NCI-H1436 (cell line): ENCODE measurements around the gene DNAJB6.
"Not testable (repeated sequence)": the region's sequence is repeated elsewhere in the genome, so short reads cannot be mapped to it uniquely, and the experiment has no call there.

Experiments
- DNase-seq: peaks from one replicate; lab custom pipeline; 2025; lab: John Stamatoyannopoulos, UW

DNAJB6 gene

DNA sequence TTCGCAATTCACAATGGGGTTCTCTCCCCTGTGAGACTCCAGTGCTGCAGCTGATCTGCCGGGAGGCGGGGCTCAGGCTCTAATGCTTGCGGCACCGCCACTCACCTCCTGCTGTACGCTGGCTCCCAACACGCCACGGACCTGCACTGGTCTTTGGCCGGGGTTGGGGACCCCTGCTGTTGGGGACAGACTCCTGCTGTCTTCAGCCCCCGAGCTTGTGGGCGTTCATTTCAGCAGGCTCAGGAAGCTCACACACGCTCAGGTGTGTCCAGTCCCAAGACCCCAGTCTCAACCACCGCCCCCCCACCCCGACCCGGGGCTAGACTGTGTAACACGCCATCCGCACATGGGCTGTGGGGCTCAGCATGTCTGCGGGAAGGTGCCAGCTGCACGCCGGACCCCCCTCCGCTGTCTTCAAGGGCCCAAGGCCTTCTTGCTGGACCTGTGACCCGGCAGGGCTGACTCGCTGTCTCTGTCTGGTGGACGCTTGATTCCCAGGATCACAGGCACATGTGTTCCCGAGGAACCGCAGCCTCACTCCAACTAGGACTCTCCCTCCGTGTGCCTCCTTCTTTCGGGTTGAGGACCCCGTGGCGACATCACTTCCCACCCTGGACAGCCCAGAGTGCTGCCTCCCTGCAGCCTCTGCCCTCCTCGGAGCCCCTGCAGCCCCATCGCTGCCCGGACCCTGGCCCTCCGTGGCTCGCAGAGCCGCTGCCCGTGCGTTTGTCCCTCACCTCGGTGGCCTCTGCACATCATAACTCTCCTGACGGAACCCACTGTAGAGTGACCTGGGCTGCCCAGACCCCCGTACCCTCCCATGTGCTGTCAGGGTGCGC lies 106.4 kb downstream of the DNAJB6 start:
- DNase-seq: no peak

DNA sequence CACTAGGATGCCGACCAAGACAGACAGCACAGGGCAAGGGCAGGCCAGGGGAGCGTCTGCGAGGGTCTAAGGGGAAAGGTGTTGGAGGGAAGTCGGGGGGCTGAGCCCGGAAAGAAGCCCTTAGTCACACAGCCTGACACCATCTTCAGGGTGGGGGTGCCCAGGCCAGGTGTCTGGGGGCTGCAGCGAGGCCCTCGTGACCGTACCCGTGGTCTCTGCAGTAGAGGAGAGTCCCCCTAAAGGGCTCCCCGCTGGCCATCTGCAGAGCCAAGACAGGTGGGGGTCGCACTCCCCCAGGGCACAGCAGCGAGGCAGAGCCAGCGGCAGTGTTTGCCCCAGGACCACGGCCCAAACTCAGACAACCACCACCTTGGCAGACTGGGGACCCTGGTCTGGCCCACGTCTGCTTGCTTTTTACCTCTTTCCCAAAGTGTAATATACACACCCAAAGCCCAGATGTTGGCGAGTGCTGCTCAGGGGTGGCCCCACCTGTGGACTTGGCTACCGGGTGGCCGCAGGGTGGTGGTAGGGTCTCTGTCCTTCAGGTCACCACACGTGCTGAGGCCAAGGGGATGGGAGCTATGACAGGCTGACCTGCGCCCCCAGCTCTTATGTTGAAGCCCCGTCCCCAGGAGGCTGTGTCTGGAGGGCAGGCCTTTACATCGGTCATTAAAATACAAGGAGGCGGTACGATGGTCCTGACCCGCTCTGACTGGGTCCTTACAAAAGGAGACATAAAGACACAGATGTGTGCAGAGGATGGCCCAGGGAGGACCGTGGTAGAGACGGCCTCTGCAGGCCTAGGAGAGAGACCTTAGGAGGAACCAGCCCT lies 107.4 kb downstream of the DNAJB6 start:
- DNase-seq: no peak

DNA sequence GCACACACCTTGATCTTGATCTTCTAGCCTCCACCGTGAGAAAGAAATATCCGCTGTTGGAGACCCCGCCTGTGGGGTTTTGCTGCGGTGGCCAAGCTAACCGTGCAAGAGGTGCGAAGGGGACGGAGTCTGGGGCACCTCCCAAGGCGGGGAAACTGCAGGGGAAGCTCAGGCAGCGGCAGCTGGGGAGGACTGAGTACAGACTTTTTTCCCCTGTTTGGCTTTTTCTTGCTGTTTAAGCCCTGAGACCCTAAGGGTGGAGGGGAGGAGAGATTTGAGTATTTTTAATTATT lies 108.0 kb downstream of the DNAJB6 start:
- no peak for DNase-seq

DNA sequence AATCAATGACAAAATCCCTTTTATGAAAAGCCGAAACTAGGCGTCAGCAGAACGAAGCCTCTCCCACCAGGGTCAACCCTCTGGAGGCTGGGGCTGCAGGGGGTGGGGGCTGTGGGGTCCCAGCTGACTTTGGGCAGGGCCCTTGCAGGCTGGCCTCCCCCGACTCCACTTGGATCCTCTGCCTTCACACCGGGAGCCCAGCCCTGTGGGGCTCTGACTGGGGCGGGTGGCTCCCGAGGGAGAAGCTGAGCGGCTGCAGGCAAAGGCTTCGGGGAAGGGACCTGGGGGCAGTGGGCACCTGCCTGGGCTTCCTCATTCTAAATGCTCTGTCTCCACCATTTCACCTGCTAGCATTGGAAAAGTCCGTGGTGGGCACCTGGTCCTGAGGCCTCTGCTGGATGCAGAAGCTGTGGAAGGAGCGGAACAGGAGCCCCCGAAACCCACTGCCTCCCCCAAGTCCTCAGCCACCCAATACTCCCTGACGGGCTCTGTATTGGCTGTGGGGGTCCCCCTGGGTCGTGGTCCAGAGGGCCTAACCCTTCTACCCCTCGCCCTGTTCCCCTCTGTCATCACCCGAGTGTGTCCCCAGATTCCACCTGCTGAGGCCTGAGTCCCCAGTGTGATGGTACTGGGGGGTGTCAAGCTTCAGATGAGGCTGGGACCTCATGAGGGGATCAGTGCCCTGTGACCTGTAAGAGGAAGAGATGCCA lies 108.6 kb downstream of the DNAJB6 start:
- DNase-seq: no peak

DNA sequence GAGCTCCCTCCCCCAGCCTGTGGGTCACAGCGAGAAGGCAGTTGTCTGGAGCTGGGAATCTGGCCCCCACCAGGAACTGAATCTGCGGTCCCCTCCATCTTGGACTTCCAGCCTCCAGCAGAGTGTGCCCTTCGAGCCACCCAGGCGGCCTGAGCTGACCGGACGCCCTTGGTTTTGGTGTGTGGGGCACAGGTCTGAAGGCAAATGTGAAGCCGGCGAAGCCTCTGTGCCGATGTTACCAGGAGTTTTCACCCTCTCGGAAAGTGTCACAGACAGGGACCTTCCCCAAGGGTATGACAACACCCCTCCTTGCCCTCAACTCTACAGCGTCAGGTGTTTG lies 109.1 kb downstream of the DNAJB6 start:
- no peak for DNase-seq

DNA sequence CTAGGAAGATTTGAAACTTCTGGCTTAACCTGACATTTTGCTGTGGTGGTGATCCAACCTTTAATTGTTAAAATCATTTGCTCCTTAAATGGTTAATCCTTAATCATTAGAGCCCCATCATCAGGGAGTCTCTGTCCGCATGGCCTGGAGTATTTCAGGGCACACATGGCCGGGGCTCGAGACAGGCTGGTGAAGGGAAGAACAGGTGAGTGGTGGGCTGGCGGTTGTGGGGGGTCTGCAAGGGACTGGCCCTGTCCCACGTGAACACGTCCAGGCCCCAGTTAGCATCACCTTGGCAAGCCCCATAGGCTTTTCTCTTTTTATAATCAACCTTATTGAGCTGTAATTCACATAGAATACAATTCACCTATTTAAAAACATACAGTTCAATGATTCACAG lies 109.5 kb downstream of the DNAJB6 start:
- no peak for DNase-seq

DNA sequence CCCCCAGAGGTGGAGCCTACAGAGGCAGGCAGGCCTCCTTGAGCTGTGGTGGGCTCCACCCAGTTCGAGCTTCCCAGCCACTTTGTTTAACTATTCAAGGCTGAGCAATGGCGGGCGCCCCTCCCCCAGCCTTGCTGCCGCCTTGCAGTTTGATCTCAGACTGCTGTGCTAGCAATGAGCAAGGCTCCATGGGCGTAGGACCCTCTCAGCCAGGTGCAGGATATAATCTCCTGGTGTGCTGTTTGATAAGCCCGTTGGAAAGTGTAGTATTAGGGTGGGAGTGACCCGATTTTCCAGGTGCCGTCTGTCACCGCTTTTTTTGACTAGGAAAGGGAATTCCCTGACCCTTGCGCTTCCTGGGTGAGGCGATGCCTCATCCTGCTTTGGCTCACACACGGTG lies 117.2 kb downstream of the DNAJB6 start:
- DNase-seq: not testable (repeated sequence)

DNA sequence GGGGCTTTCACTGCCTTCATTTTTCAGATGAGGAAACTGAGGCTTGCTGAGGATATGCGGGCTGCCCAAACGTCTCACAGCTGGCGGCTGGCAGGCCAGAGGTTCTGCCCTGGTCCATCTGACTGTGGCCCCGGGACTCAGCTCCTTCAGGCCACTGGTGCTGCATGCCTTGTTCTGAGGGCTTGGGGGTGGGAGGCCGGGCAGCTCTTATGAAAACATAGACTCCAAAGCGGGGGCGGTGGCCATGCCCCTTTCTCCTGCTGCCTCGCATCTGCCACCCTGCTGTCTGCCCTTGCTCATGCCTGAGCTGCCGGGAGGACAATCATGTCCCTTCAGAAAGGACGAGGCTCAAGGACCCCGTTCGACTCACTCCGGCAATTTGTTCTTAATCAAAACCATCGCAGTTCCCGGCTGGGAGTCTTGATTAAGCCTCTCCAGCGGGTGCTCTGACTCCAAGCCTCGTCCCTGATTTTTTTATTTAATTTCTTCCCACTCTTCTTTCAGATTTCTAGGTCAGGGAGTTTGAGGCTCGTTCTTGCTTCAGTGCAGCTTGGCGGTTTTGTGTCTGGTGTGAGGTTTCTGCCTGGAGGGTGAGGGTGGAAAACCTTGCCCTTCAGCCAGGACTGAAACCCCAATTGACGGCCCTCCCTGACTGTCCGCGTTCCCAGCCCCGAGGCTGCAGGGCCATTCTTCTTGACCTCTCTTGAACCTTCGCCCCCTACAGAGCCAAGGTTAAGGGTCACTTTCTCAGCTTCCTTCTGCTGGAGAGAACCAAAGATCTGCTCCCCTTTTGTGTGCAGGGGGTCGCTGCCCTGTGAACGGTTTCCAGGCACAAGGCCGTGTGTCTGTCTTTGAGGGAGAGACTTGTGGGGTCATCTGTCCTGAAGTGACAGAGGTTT lies 120.8 kb downstream of the DNAJB6 start:
- DNase-seq: no peak

DNA sequence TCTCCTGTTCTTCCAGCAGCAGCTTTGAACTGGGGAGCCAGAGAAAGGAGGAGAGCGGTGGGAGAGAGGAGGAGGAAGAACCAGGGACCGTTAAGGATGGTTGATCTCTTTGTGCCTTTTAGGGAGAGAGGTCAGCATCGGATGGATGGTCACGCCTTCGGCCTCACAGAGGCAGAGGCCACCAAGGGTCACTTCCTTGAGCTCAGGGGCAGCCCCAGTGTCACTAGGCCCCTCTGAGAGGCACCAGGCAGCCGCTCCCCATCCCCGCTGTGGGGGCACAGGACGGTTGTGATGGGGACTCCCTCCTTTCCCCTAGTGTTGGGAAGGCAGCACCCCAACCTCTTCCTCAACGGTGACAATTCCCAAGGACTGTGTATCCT lies 121.4 kb downstream of the DNAJB6 start:
- no peak for DNase-seq

DNA sequence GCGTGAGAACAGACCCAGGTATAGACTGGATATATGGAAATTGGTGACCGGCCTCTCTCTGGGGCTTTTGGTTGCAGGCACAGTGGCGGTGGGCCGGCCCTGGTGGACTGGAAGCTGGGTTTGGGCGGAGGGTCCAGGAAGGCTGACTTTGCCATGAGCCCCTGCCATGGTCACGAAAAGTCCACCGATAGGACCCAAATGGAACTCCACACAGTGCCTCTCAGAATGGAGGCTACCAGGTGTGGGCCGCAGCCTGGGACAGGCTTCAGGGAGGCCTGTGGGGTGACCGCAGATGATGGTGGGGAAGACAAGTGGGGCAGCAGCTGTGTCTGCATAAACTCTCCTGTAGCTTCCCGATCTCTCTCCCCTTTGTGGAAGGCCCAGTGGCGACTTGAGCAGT lies 123.2 kb downstream of the DNAJB6 start:
- DNase-seq: no peak

DNA sequence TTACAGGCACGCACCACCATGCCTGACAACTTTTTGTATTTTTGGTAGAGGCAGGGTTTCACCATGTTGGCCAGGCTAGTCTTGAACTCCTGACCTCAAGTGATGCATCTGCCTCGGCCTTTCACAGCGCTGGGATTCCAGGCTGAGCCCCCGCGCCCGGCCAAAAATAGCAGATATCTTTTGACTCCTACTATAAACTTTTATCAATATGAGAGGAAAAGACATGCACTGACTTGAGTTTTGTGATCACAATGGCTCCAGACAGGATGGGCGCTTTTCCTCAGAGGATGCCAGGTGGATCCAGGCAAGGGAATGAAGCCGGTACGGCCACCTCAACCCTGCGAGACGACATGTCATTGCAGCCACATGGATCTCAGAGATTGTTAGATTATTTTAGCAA lies 123.9 kb downstream of the DNAJB6 start:
- no peak for DNase-seq

DNA sequence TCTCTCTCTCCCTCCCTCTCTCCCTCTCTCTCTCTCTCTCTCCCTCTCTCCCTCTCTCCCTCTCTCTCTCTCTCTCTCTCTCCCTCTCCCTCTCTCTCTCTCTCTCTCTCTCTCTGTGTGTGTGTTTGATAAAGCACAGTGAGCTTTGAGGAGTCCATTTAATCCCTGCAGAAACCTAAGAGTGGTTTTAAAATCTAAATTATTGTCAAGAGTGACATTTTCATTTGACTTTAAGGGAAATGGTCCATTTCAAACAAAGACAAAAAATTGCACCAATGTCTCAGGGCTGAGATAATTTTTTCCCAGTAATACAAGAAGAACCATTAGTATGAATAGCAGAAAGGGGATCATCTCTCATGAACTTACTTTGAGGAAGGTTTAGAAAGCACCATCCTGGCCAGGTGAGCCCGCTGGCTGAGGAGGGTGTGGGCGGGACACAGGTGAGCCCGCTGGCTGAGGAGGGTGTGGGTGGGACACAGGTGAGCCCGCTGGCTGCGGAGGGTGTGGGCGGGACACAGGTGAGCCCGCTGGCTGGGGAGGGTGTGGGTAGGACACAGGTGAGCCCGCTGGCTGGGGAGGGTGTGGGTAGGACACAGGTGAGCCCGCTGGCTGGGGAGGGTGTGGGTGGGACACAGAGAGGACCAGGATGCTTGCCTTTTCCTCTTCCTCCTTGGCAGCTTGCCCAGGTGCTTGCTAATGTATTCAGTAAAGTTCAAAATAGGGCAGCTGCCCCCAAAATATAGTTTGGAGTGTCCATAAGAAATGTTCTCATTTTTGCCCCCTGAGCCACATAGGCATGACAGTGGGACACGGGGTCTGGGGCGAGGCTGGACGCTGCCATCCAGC lies 125.0 kb downstream of the DNAJB6 start:
- no peak for DNase-seq

DNA sequence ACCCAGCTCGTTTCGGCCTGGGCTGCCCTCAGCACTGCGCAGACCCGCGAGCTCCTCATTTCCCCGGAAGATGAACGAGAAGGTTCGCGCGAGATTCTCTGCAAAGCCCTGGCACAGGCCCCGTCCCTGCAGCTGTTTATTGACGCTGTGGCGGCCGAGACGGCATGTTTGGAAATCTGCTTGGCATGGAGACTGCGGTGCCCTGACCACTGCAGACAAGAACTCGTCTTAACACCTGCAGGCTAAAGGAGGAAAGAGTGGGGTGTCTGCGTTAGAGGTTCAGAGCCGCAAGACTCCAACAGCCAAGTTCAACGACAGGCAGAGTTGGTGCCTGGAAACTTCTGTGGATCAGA lies 125.6 kb downstream of the DNAJB6 start:
- no peak for DNase-seq

DNA sequence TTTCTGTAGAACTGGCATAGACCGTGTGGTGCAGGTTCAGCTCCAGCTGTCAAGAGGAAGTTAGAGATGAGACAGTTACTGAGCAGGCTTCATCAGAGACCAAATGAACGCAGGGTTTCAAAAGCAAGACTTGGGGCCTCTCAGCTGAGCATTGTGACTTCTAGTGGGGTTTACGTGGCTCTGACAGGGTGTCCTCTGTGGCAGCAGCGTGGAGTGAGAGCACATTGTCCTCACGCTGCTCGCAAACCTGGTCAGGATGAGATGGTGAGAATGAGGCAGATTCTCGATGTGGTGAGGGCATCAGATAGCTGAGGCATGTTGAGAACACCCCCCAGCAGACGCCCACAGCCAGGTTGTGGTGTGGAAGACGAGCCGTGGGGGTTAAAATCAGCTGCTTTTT lies 126.0 kb downstream of the DNAJB6 start:
- DNase-seq: no peak

DNA sequence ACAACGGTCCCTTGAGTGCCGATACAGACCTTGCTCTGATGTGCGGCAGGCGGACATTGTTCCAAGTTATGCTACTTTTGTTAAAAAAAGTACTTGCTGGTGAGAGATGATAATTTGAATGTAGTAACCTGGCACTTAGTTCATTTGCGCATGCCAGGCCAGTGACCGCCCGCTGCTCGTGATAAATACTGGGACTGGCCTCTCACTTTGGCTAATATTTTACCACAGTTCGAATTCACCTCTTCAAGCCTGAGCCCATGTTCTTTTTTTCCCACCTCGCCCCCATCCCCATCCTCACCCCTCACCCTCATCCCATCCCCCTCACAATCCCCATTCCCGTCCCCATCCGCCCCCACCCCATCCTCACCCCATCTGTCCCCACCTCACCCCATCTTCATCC lies 126.4 kb downstream of the DNAJB6 start:
- no peak for DNase-seq

DNA sequence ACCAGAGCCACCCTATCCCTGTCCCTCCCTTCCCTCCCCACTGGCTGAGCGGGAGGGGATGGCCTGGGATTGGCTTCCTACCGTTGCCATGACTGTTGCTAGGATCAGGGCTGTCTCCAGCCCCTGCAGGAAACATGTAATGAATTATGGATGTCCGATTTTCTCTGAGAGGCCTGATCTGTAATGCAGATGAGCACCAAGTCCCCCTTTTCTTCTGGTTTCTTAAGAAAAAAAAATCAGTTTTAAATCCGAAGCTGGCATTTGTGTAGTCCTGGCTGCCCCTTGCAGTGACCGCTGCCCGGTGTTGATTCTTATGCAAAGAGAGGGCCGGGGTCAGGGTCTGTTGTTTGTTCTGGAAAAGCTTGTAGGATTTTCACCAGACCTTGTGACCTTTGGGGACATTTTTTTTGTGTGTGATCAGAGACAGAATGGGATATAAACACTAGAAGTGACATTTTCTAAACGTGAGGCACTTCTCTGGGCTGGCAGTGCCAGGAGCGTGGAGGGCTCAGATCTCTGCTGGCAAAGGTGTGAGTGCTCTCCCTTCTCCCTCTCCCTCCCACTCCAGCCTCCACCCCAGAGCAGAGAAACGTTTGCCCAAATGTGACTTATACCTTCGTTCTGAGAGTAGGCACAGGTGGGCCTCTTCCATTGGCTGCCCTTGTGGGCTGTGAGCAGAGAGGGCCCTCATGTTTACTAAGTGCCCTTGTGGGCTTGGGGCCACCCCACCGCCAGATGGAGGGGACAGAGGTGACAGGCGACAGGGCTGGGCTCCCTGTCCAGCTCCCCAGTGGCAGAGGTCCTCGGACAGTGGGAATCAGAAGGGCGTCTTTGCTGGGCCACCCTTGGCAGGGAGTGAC lies 127.5 kb downstream of the DNAJB6 start:
- no peak for DNase-seq

DNA sequence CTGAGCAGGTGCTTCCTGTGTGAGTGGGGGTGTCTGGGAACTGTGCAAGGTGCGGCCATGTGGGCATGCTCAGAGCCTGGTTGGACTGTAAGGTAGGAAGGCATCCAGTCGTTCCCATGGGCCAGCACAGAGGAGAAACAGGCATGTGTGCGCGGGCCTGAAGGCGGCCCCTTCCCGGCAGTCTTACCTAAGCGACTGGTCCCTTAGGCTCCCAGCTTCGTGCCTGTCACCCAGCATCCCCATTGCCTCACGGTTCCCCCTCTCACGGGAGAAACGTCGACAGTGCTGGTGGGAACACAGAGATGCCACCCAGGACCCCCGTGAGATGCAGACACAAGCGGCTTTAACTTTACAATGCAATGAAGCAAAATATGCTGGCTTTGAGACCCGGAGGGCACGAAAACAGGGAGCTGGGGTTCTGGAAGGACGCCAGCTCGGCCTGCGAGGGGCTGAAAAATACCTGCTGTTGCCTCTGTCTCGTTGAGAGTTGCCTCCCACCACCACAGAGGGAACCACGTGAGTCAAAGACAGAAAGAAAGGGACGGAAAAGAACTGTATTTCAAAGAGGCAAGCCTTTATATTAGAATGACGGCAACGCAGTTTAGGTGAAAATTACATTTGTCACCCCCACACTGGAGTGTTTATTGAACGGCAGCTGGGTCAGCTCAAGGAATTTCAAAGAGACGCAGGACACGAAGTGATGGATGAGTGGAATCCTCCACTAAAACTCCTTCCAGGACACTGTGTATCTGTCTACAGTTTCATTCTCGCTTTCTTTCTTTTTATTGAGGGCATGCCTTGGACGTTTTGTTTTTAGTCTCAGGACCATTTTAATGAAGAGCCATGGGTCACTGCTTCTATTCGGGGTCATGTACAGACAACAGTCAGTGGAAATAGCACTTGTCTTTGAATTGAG lies 128.4 kb downstream of the DNAJB6 start:
- no peak for DNase-seq

DNA sequence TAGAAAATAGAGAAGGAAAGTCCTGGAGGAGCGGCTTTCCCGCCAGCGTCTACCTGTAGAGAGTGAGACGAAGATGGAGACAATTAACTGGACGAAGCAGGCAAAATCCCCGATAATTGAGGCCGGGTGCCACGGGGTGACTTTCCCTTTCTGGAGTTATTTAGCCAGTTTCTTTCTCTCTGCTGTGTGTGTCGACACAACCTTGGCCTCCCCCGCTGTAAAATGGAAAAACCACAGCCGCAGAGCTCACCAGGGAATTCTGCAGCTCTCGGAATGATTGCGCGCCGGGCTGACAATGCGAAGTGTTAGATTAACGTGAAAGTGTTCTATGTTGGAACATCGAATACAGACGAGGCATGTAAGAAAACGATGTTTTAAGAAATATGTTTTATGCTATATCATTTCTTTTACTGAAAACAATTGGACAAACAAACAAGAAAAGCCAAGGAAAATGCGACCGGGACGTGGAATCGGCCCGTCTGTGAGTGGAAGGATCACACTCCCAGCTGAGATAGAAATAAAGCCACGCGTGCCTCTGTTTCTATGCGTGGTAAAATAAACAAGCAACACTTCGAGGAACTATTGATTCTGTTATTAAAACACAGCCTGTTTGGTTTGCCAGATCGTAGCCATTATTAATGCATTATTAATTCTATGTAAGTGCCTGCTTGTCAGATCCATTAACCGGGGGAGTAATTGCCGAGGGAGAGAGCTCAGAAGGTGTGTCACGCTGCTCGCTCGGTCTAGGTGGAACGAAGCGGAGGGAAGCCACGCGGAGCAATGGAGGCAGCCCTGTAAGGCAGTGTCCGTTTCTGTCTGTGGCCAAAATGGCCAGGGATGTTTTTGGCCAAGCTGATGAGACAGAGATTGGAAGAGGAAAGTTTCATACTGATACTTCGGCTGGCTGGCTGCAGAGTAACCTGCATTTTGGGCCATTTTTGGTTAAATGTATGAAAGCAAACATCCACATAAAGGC lies 129.4 kb downstream of the DNAJB6 start:
- DNase-seq: no peak
